HG02943 (cell line): ENCODE measurements around the gene PRKCH.

Source experiments
- ATAC-seq: cut with Tn5 transposase; IDR thresholded peaks from one replicate; pipeline ENCODE4 v1.9.1; 2021; ENCODE audit warnings: mild to moderate bottlenecking, low read depth, moderate library complexity; ENCODE audit not compliant: unreplicated experiment

PRKCH gene

GRCh38 chr14:61593330-61593729 lies 272.0 kb downstream of the PRKCH start:
- no peak for ATAC-seq

DNA sequence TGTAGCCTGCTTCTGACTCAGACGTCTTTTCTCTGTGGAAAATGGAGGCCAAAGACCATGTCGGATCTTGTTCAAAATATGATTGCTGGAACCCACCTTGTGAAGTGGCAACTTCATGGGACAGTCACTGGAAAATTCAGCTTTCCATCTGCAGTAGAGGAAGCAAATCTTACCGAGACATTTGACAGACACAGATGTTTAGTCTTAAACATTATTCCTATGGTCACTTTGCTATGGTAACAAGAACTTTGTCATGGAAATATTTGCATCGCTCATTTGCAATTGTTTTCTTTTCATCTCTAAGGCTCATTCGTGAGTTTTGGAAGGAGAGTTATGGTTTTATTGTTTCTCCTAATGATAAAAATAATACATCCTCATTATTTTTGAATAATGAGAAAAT lies 275.6 kb downstream of the PRKCH start:
- no peak for ATAC-seq

DNA sequence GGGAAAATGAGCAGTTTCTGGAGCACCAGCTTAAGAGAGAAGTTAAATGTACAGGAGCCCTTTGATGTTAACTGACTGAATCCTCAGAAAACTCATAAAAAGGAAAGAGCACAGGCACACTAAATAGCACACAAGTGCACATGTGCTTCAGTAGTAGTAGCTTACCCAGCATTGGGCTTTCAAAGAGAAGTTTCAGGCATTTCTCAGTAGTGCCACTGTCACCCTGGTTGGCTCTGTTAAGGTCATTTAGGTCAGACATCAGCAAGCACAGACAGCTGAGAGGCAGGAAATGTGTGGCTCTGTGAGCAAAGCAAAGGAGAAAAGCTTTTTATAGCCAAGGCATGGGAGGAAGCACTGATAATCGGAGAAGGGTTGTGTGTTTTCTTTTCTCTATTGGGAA lies 277.6 kb downstream of the PRKCH start:
- no peak for ATAC-seq

- ATAC-seq, result no peak
These were observed 278.6 kb downstream of the PRKCH start for GRCh38 chr14:61599942-61600341.
